Measurements from ENCODE around the gene KRABD2.
"Not testable (repeated sequence)": the region's sequence is repeated elsewhere in the genome, so short reads cannot be mapped to it uniquely, and the experiment has no call there.

The KRABD2 gene

GRCh38 chr17:8360751-8361150, 15.8 kb downstream of the KRABD2 start:
- TF ChIP-seq CTCF (IDR thresholded peaks at IDR 0.05; ENCODE audit: insufficient read depth, low read depth, low read length, missing control alignments) = no peak
- DNase-seq (ENCODE audit: low read depth) = no peak
- H3K4me3 ChIP-seq (ENCODE audit: low read length) = no peak overlapping the region

- DNase-seq (ENCODE audit: low read depth) = no peak
- no peak overlapping the region for H3K4me3 ChIP-seq (ENCODE audit: low read length)
- TF ChIP-seq CTCF (IDR thresholded peaks at IDR 0.05; ENCODE audit: insufficient read depth, low read depth, low read length, missing control alignments) = no peak
Observed at GRCh38 chr17:8360260-8360659, 16.2 kb downstream of the KRABD2 start.

- no peak for TF ChIP-seq CTCF (IDR thresholded peaks at IDR 0.05; ENCODE audit: insufficient read depth, low read depth, low read length, missing control alignments)
- DNase-seq (ENCODE audit: low read depth) = peak; percentile 84
Observed at GRCh38 chr17:8359769-8360168, 16.7 kb downstream of the KRABD2 start.

GRCh38 chr17:8357910-8358309, 18.6 kb downstream of the KRABD2 start:
- DNase-seq (ENCODE audit: low read depth) = no peak
- TF ChIP-seq CTCF (IDR thresholded peaks at IDR 0.05; ENCODE audit: insufficient read depth, low read depth, low read length, missing control alignments) = no peak
- H3K4me3 ChIP-seq (ENCODE audit: low read length) = no peak overlapping the region

More at GRCh38 chr17:8359769-8360168, 16.7 kb downstream of the KRABD2 start:
- no peak overlapping the region for H3K4me3 ChIP-seq (ENCODE audit: low read length)

- H3K4me3 ChIP-seq (ENCODE audit: low read length) = no peak overlapping the region
- no peak for TF ChIP-seq CTCF (IDR thresholded peaks at IDR 0.05; ENCODE audit: insufficient read depth, low read depth, low read length, missing control alignments)
- DNase-seq (ENCODE audit: low read depth) = no peak
Observed at GRCh38 chr17:8354236-8354635, 22.3 kb downstream of the KRABD2 start.

GRCh38 chr17:8353736-8354135, 22.8 kb downstream of the KRABD2 start:
- DNase-seq (ENCODE audit: low read depth) = no peak
- no peak overlapping the region for H3K4me3 ChIP-seq (ENCODE audit: low read length)
- no peak for TF ChIP-seq CTCF (IDR thresholded peaks at IDR 0.05; ENCODE audit: insufficient read depth, low read depth, low read length, missing control alignments)

DNA sequence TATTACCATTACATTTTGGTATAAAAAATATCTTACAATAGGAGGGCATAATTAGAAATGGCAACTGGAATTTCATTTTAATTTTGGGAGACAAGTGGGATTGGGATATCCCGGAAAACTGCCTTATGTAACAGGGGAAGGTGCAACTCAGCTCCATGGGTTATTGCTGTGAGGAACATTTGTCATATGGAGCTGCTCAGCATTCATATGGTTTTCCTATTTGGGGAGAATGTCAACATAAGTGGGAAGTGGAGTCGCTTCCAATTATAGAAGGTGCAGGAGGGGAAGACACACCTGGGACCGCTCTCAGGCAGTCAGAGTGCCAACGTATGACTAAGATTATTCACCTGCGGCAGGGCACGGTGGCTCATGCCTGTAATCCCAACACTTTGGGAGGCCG, 26.2 kb downstream of the KRABD2 start:
- TF ChIP-seq CTCF (IDR thresholded peaks at IDR 0.05; ENCODE audit: insufficient read depth, low read depth, low read length, missing control alignments) = no peak
- H3K4me3 ChIP-seq (ENCODE audit: low read length) = no peak overlapping the region
- no peak for DNase-seq (ENCODE audit: low read depth)

DNA sequence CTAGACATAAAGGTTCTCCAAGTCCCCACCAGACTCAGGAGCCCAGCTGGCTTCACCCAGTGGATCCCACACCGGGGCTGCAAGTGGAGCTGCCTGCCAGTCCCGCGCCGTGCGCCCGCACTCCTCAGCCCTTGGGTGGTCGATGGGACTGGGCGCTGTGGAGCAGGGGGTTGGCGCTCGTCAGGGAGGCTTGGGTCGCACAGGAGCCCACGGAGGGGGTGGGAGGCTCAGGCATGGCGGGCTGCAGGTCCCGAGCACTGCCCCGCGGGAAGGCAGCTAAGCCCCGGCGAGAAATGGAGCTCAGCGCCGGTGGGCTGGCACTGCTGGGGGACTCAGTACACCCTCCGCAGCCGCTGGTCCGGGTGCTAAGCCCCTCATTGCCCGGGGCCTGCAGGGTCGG, 29.5 kb downstream of the KRABD2 start:
- not testable (repeated sequence) for DNase-seq (ENCODE audit: low read depth); H3K4me3 ChIP-seq (ENCODE audit: low read length)
